ENCODE results near the gene SLC7A5.
A peak's percentile ranks its signal among the peaks of the same experiment; 100 is the strongest.
"Not testable (repeated sequence)": the region's sequence is repeated elsewhere in the genome, so short reads cannot be mapped to it uniquely, and the experiment has no call there.

Gene SLC7A5

DNA sequence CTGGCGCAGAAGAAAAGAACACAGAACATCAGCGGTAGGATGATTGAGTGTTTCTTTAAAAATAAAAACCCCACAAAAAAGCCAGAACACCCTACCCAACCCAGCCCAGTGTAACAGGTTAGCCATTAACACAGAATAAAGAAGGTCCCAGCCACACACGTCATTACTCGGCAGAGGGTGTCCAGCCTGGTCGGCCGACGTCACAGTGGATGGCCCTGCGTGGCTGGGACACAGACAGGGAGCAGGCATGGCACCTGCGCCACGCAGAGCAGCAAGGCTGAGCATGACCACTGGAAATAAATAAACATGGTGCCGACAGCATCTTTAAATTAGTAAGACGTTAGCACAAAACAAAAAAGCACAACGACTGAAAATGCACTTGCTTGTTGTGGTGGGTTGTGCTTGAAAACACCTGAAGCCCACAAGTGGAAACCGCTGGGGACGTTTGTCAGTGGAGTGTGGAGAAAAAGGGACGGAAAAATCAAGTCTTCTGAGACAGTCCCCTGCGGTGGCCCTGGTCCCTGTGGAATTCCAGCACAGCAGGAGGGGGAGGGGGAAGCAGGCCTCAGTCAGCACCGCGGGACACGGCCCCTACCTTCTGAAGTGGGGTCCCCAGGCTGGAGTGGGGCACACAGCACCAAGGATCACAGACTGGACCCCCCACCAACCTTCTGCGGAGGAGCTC is 39.2 kb downstream of the SLC7A5 start:
- POLR2A ChIA-PET (ENCODE audit: low non-redundant PET): interaction anchor here (1.0 to 1.4 kb wide), 2 partner anchors 23 to 36 kb away, joined by 3 to 8 read pairs; no protein-coding TSS in a partner anchor
- TF ChIP-seq, protein P1, sequence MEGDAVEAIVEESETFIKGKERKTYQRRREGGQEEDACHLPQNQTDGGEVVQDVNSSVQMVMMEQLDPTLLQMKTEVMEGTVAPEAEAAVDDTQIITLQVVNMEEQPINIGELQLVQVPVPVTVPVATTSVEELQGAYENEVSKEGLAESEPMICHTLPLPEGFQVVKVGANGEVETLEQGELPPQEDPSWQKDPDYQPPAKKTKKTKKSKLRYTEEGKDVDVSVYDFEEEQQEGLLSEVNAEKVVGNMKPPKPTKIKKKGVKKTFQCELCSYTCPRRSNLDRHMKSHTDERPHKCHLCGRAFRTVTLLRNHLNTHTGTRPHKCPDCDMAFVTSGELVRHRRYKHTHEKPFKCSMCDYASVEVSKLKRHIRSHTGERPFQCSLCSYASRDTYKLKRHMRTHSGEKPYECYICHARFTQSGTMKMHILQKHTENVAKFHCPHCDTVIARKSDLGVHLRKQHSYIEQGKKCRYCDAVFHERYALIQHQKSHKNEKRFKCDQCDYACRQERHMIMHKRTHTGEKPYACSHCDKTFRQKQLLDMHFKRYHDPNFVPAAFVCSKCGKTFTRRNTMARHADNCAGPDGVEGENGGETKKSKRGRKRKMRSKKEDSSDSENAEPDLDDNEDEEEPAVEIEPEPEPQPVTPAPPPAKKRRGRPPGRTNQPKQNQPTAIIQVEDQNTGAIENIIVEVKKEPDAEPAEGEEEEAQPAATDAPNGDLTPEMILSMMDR (conservative IDR thresholded peaks at IDR 0.05; ENCODE audit: low read depth): no peak
- CTCF ChIA-PET: interaction anchor here (1.2 to 1.9 kb wide), 3 partner anchors 19 to 51 kb away, joined by 4 to 13 read pairs (median 8); no protein-coding TSS in a partner anchor

GRCh38 chr16:87829622-87829980 is 39.7 kb downstream of the SLC7A5 start:
- peak overlapping the region; percentile 98 for H3K27ac ChIP-seq
- no peak for DNase-seq (ENCODE audit: low spot score)
- ChIA-PET CTCF (interaction anchor here (1.8 to 1.9 kb wide), 2 partner anchors 20 to 50 kb away, joined by 8 to 13 read pairs; no protein-coding TSS in a partner anchor), POLR2A (ENCODE audit: low non-redundant PET) (interaction anchor here (1.0 to 1.4 kb wide), 2 partner anchors 23 to 37 kb away, joined by 3 to 8 read pairs; no protein-coding TSS in a partner anchor)
- TF ChIP-seq, protein P1 (conservative IDR thresholded peaks at IDR 0.05; ENCODE audit: low read depth): no peak

More for the DNA sequence above, 39.2 kb downstream of the SLC7A5 start:
- H3K27ac ChIP-seq: peak overlapping the region; percentile 98
- DNase-seq (ENCODE audit: low spot score): no peak

DNA sequence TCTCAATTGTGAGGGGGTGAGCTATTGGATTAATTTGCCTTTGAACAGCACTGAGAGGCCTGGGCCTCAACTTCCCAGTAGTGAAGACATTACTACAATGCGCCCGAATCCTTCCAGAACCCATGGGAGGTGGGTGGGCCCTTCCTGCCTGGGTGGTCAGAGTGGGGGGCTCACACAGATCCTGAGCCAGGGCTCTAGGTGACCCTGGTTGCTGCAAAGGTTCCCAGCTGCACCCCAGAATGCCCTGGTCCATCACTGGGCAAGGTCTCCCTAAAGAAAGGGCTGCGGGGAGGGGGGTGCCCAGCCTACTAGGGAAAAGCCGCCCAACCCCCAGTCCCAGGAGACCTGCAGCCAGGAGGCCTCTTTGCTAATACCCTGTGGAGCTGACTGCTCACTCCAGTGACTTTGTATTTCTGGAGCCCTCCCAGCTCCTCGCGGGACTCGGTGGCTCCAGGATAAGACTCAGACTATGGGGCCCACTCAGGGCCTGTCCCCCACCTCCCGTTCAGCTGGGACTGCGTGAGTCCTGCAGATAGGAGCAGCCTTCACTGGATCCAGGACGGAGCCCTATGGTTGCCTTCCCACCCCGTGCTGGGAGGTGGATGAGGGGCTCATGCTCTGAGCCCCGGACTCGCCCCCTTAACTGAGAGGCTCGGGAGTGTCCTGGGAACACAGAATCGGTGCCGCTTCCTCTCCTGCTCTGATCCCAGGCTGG is 40.2 kb downstream of the SLC7A5 start:
- ChIA-PET CTCF (interaction anchor here (0.7 to 1.9 kb wide), 3 partner anchors 20 to 50 kb away, joined by 3 to 13 read pairs (median 8); no protein-coding TSS in a partner anchor), POLR2A (ENCODE audit: low non-redundant PET) (interaction anchor here (1.0 to 1.4 kb wide), 2 partner anchors 22 to 37 kb away, joined by 3 to 8 read pairs; no protein-coding TSS in a partner anchor)
- H3K27ac ChIP-seq: peak overlapping the region; percentile 98
- DNase-seq (ENCODE audit: low spot score): no peak
- TF ChIP-seq, protein P1 (conservative IDR thresholded peaks at IDR 0.05; ENCODE audit: low read depth): no peak

DNA sequence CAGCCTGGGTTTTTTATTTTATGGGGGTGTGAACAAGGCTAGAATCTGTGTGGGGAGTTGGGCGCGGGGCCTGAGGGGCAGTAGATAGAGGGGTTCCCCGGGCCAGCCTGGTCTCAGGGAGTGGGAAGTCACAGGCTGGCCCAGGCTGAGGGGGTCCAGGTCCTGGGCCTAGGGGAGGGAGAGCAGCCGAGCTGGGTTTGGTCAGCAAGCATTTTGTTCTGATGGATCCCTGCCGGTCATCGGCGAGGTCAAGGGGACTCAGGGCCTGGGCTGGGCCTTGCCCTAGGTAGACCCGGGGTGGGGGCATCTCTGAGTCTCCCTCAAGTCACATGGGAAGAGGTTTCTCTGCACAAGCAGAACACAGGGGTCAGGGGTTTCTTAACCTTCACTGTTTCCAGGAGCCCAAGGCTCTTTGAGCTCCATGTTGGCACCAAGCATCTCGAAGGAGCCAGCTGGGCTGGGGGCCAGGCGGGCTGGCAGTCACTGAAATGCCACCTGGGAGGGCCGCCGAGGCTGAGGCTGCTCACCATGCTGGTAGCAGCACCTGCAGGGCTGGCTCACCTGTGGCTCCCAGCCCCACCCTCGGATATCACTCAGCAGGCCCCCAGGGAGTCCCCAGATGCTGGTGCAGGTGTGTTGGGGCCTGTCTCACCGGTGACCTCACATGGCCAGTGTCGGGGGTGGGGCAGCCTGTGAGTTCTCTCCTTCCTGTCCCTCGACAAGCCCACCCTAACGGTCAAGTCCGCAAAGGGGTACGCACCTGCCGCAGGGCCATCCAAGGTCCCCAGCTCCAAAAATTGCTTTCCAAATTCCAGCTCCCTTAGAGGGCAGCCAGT is 41.0 kb downstream of the SLC7A5 start:
- peak overlapping the region; percentile 98 for H3K27ac ChIP-seq
- no peak for DNase-seq (ENCODE audit: low spot score)
- TF ChIP-seq, protein P1 (conservative IDR thresholded peaks at IDR 0.05; ENCODE audit: low read depth): no peak
- ChIA-PET CTCF (interaction anchor here (0.7 to 1.9 kb wide), 3 partner anchors 21 to 49 kb away, joined by 3 to 13 read pairs (median 8); no protein-coding TSS in a partner anchor), POLR2A (ENCODE audit: low non-redundant PET) (interaction anchor here (1.4 kb wide), 1 partner anchor 22 kb away, joined by 8 read pairs; no protein-coding TSS in a partner anchor)

- CTCF ChIA-PET; POLR2A ChIA-PET (ENCODE audit: low non-redundant PET); DNase-seq (ENCODE audit: low spot score): not testable (repeated sequence)
- H3K27ac ChIP-seq: peak overlapping the region; percentile 98
These were observed 41.8 kb downstream of the SLC7A5 start for GRCh38 chr16:87827588-87827915.

- DNase-seq (ENCODE audit: low spot score): no peak
- TF ChIP-seq, protein P1 (conservative IDR thresholded peaks at IDR 0.05; ENCODE audit: low read depth): no peak
- H3K27ac ChIP-seq: peak overlapping the region; percentile 98
- POLR2A ChIA-PET (ENCODE audit: low non-redundant PET): no interaction called here
- CTCF ChIA-PET: no interaction called here
These were observed 42.3 kb downstream of the SLC7A5 start for GRCh38 chr16:87826798-87827587.

GRCh38 chr16:87826407-87826797 is 42.9 kb downstream of the SLC7A5 start:
- POLR2A ChIA-PET (ENCODE audit: low non-redundant PET): interaction anchor here (2.0 kb wide), 1 partner anchor 20 kb away, joined by 6 read pairs; no protein-coding TSS in a partner anchor
- peak overlapping the region; percentile 98 for H3K27ac ChIP-seq
- DNase-seq (ENCODE audit: low spot score); CTCF ChIA-PET: not testable (repeated sequence)

DNA sequence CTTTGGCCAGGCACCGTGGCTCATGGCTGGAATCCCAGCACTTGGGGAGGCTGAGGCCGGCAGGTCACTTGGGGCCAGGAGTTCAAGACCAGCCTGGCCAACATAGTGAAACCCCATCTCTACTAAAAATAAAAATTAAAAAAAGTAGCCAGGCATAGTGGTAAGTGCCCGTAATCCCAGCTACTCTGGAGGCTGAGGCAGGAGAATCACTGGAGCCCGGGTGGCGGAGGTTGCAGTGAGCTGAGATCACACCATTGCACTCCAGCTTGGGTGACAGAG is 43.5 kb downstream of the SLC7A5 start:
- peak overlapping the region; percentile 98 for H3K27ac ChIP-seq
- CTCF ChIA-PET: interaction anchor here (0.6 to 2.2 kb wide), 3 partner anchors 24 to 69 kb away, joined by 3 to 16 read pairs (median 6); no protein-coding TSS in a partner anchor
- not testable (repeated sequence) for DNase-seq (ENCODE audit: low spot score)
- POLR2A ChIA-PET (ENCODE audit: low non-redundant PET): interaction anchor here (2.0 kb wide), 1 partner anchor 19 kb away, joined by 6 read pairs; no protein-coding TSS in a partner anchor
